PFSK-1 (cell line): ENCODE data around the gene RAMACL.

ENCODE experiments used
- FOXP2 ChIP-seq: optimal IDR thresholded peaks from 2 replicates; pipeline ENCODE3; 2011; ENCODE audit warnings: borderline replicate concordance, control low read depth, inconsistent platforms; ENCODE audit not compliant: insufficient read depth; ENCODE audit errors: extremely low read length, extremely low read depth
- POLR2AphosphoS5 ChIP-seq: IDR thresholded peaks from 2 replicates; pipeline ENCODE4 v1.6.1; 2012; ENCODE audit warnings: low read depth, mild to moderate bottlenecking, control low read depth, low read length, moderate library complexity
- SIN3A ChIP-seq: IDR thresholded peaks from 2 replicates; pipeline ENCODE4 v1.6.1; 2012; ENCODE audit warnings: mild to moderate bottlenecking, low read length, moderate library complexity, borderline replicate concordance; ENCODE audit not compliant: insufficient read depth
- TAF1 ChIP-seq: IDR thresholded peaks from 2 replicates; pipeline ENCODE4 v1.6.1; 2012; ENCODE audit warnings: low read length, control low read depth, borderline replicate concordance; ENCODE audit not compliant: insufficient read depth
- TF ChIP-seq, protein P1 (sequence below), 2 experiments: IDR thresholded peaks; 2 replicates each; pipeline versions ENCODE4 v1.6.1 to v1.8.0; 2011 to 2012; ENCODE audit warnings: low read depth in 2 of 2, low read length in 2 of 2, control low read depth in 1 of 2, inconsistent platforms in 1 of 2, mild to moderate bottlenecking in 1 of 2, moderate library complexity in 1 of 2; ENCODE audit not compliant: insufficient read depth in 1 of 2

RAMACL gene

DNA sequence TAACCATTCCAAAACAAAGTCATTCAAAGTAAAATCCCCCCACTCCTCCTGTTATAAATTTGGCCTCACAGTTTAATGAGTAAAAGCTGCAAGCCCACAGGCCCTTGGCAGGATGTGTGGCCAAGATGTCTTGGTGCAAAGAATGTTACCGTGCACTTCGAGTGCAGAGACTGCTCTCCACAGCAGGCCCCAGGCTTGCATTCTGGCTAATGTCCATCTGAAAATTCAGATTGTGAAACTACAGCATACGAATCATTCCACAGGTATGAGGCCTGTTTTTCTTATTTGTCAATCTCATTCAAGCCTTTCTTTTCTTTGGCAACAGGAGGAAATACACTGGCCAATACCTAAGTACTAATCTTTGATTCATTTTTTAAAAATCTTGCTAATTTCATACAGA is 33.4 kb upstream of the RAMACL start:
- TF ChIP-seq, protein P1, sequence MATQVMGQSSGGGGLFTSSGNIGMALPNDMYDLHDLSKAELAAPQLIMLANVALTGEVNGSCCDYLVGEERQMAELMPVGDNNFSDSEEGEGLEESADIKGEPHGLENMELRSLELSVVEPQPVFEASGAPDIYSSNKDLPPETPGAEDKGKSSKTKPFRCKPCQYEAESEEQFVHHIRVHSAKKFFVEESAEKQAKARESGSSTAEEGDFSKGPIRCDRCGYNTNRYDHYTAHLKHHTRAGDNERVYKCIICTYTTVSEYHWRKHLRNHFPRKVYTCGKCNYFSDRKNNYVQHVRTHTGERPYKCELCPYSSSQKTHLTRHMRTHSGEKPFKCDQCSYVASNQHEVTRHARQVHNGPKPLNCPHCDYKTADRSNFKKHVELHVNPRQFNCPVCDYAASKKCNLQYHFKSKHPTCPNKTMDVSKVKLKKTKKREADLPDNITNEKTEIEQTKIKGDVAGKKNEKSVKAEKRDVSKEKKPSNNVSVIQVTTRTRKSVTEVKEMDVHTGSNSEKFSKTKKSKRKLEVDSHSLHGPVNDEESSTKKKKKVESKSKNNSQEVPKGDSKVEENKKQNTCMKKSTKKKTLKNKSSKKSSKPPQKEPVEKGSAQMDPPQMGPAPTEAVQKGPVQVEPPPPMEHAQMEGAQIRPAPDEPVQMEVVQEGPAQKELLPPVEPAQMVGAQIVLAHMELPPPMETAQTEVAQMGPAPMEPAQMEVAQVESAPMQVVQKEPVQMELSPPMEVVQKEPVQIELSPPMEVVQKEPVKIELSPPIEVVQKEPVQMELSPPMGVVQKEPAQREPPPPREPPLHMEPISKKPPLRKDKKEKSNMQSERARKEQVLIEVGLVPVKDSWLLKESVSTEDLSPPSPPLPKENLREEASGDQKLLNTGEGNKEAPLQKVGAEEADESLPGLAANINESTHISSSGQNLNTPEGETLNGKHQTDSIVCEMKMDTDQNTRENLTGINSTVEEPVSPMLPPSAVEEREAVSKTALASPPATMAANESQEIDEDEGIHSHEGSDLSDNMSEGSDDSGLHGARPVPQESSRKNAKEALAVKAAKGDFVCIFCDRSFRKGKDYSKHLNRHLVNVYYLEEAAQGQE (IDR thresholded peaks at IDR 0.05; ENCODE audit: insufficient read depth in 1 of 2, low read depth in 2 of 2, low read length in 2 of 2): no peak

DNA sequence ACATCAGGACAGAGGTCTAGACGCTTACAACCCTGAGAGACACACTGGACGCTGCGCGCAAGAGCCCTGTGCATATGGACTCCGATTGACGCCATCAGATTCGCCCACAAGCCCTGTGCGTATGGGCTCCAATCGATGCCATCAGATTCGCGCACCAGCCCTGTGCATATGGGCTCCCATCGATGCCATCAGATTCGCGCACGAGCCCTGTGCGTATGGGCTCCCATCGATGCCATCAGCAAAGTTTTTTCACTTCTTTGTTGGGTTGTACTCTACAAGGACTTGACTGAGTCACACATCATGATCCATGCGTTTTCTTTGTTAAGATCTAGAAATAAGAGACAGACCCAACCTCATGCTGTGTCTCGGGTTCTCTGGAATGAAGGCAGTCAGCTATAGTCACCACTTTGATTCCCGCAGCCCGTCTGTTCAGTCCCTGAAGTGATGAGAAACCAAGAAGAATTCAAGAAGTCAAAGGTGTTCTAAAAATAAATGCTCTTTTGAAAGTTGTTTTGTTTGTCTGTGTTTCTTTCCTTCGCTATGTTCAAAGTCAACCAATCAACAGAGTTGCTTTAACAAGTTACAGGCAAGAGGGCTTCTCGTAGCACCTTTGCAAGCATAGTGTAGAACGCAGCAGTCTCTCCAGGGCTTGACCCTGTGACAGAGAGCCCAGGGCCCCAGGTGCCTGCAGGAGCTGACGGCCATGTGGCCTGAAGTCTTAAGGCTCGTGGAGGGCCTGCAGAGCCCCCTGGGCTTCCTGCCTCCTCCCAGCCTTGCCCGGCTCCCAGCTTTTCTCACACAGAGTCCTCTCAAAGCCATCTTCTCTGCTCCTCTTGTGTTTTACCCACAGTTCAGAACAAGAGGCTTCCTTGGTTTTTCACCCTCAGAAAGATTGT is 32.6 kb upstream of the RAMACL start:
- no peak for TF ChIP-seq TAF1
- no peak for TF ChIP-seq SIN3A

DNA sequence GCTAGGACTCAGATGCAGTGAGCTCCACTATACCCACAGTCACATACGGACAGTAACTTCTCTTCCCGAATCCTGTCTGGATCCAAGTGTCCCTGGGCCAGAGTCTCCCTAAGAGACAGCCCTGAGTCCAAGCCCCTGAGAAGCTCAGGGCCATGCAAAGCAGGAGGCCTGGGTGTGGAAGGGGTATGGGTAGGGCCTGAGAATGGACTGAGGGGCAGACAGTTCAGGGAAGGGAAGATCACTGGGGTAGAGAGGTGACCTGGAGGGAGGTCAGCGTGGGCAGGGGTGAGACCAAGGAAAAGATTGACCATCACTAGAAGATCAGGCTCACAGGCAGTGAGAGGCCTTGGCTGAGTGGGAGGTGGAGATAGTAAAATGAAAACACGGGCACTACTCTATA is 31.8 kb upstream of the RAMACL start:
- no peak for TF ChIP-seq SIN3A

DNA sequence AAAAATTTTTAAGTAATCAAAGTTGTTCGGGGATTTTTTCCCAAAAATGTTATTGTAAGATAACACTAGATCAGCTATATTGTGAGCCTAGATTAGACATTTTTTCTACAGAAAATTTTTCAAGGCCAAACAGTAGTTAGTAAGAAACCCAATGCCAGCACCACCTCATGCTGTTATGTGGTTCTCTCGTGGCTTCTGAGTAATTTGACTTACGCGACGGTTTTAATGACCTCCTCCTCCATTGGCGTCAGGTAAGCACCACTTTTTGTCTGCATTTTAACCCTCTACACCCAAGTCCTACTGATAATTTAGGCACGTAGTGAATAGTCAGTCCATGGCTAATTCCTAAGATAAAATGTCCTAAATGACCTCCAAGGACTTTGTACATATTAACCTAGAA is 30.9 kb upstream of the RAMACL start:
- TF ChIP-seq TAF1 (no peak), POLR2AphosphoS5 (no peak), SIN3A (no peak), FOXP2 (no peak)
- TF ChIP-seq, protein P1 (IDR thresholded peaks at IDR 0.05; ENCODE audit: insufficient read depth in 1 of 2, low read depth in 2 of 2, low read length in 2 of 2): no peak

DNA sequence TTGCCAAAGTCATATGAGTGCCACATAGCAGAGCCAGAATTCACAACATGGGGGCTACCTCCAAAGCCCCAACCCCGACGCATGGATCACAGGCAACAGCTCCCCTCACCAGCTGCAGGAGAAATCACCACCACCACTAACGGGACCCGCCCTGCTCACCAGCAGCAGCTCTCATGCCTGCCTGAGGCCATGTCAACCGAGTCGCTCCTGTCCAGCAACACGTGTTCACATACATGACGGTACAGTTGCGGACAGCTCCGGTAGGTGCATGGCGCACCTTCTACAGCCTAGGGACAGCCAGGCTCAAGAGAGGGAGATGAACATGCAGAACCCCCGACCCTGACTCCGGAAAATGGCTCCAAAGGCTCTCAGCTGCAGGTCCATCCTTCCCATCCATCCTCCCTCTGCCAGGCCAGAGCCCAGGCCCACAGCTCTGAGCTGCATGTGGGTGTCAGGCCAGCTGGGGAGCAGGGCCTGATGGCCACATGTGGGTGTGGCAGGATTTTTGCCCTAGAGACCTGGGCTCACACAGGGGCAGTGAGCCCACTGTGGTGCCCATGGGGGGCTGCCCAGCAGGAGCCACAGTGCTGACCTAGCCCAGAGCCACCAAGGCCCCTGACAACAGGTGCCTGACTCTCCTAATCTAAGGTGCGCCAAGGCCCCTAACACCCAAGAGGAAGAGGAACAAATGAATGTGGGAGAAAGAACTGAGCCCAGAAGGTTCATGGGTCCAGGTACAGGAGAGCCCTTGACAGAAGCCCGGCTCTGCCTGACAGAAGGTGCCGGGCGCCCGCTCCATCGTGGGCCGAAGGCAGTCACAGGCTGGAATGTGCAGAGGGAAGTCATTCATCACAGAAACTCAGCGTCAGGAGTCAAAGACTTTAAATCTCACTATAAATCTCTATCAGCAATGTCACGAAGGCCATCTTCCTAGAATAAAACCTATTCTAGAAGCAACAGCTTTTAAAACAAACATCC is 30.1 kb upstream of the RAMACL start:
- TF ChIP-seq, protein P1 (IDR thresholded peaks at IDR 0.05; ENCODE audit: insufficient read depth in 1 of 2, low read depth in 2 of 2, low read length in 2 of 2): no peak

DNA sequence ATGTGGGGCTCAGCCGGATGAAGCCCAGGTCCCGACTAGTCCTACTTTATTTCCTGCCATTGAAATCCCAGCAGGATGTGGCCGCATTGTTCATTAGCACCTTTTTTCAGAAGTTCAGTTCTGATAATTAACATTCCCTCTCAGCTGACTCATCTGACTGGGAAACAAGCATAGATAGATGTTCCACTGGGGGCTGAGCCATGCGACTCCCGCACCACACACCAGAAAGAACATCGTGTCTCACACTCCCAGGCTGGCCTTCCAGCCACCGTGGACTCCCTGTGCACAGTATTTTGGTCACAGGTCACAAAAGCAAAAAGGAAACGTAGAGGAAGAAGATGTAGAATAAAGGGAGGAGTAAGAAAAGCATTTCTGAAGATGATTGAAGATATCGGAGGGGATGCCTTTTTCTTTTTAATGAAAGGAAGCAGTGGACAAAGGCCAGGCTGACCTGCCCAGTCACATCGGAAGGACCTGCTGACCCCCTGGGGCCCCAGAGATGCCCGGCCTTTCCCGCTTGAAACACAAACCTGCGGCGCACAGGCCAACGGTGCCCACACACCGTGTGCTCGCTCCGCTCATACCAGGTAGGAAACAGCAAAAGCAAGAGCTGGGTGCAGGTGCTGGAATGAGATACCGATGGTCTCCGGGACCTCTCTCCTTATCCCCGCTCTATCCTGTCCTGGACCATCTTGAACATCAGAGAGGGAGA is 28.7 kb upstream of the RAMACL start:
- TF ChIP-seq, protein P1 (IDR thresholded peaks at IDR 0.05; ENCODE audit: insufficient read depth in 1 of 2, low read depth in 2 of 2, low read length in 2 of 2): no peak
- TF ChIP-seq FOXP2 (no peak), SIN3A (no peak), TAF1 (no peak), POLR2AphosphoS5 (no peak)
